NCI-H69 (cell line): ENCODE results near the gene TEX26.

Experiments used
- DNase-seq: peaks from one replicate; lab custom pipeline; 2025; lab: John Stamatoyannopoulos, UW

The TEX26 gene

DNA sequence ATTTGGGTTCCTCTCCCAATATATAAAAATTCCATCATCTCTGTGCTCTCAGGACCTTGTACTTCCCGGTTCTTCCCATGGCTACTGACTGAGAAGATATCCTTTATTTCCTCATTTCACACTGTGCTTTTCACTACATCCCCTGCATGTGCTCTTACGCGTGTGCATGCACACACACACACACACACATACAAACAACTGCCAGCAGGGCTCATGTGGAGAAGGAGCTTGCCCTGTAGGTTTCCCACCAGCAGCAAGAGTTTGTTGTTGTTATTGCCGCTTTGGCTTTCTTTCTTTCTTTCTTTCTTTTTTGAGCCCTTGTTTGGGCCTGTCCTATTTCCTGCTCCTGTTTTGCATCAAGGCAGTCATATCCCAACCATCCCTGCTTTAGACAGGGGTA is 43.6 kb downstream of the TEX26 start:
- DNase-seq = peak; percentile 13

DNA sequence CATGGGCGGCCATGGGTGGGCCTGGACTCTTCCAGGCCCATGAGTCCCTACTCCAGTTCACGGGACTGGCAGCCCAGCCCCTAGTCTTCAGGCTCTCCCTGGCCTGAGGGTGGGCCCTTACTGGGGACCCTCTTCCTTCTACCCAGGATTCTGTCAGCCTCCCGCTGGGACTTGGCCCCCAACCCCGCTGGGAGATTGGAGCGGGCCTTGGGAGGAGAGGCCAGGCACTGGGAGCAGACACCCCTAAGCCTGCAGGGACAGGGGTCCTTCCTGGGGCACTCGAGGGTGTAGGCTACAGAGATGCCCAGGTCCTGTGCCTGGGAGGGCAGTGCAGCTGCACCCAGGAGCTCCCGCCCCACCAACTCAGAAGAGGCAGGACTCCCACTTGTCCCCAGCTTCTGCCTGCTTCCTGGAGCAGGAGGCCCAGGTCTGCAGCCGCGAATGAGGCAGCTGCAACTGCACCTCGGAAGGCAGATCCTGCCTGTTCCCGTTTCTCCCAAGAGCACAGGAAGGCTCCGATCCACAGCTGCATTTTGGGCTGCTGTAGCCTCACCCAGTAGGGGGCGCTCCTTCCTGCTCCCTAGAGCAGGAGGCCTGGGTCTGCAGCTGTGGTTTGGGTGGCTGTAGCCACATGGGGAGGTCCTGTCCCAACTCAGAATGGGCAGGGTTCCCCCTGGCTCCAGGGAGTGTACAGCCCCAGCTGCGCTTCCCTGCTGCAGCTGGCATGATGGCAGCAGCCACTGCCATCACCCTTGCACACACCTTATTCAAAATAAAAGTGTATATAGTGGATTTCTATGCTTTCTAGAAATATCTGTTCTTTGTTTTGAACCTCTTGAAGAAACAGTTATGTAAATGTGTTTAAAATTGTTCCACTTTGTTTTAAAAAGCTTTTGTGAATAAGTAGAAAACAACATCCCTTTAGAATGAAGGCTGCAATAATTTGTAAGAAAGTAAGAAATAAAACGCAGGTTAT is 46.8 kb downstream of the TEX26 start:
- peak; percentile 68 for DNase-seq

DNA sequence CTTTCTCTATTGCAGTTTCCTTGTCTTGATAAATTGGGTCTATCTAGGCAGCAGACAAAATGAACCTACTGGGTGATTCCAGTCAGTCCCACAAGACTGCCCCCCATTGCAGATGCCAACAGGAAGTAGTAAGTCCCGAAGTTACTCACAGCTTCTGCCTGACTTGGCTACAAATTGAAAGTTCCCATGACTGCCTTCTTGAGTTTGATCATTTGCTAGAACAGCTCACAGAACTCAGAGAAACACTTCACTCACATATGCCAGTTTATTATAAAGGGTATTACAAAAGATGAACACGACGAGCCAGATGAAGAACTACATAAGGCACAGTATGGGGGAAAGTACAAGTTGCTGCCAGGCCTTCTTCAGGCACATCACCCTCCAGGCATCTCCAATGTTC is 50.0 kb downstream of the TEX26 start:
- DNase-seq = no peak

DNA sequence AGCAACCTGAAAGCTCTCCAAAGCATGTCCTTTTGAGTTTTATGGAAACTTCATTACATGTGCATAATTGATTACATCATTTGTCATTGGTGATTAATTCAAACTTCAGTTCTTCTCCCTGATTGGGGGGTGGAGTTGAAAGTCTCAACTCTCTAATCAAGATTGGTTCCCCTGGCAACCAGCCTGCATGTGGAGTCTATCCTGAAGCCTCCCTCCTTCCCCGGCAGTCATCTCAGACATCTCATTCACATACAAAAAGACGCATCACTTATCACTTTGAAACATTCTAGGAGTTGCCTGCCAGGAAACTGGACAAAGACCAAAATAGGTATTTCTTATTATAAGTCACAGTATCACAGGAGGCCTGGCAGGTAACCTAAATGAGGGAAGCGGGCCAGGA is 50.5 kb downstream of the TEX26 start:
- DNase-seq = no peak

DNA sequence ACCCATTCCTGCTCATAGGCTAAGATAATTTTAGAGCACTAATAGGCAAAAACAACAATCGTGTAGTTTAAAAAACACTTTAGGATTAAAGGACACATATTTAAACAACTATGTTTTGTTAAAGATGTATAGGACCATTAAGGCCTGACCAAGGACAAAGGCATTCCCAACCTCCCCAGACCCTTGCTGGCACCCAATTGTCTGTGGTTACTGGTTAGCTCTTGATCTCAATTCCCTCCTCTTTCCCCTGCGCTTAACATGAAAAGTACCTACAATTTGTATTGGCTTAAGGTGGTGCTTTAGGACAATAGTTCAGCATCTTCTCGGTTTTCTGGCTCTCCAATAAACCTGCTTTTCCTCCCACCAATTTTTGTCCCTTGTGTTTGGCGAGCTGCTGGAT is 51.0 kb downstream of the TEX26 start:
- DNase-seq = no peak

DNA sequence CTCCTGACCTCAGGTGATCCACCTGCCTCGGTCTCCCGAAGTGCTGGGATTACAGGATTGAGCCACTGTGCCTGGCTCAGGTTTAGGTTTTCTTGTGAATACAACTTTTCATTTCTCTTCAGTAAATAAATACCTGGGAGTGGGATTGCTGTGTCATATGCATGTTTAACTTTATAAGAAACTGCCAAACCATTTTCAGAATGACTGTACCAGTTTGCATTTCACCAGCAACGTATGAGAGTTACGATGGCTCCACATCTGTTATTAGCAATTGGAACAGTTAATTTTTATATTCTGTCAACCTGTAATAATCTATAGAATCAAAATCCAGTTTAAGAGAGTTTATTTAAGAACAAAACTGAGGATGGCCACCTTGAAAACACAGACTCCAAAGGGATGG is 52.2 kb downstream of the TEX26 start:
- no peak for DNase-seq

DNA sequence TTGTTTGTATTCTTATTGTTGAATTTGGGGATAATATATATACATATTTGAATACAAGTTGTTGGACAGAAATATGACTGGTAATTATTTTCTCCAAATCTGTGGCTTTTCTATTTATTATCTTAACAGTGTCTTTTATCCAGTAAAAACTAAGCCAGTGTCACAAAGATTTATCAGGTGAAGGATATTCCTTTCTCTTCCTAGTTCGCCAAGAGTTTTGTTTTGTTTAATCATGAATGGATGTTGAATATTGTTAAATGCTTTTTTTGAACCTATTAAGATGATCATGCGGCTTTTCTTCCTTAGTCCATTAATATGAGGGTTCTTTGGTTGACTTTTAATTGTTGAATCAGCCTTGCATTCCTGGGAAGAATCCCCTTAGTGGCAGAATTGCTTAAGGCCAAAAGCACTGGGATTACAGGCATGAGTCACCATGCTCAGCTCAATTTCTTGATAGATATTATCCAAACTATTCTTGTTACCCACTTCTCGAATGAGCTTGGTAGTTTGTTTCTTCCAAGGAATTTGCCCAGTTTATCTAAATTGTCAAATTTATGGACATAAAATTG is 53.3 kb downstream of the TEX26 start:
- no peak for DNase-seq

DNA sequence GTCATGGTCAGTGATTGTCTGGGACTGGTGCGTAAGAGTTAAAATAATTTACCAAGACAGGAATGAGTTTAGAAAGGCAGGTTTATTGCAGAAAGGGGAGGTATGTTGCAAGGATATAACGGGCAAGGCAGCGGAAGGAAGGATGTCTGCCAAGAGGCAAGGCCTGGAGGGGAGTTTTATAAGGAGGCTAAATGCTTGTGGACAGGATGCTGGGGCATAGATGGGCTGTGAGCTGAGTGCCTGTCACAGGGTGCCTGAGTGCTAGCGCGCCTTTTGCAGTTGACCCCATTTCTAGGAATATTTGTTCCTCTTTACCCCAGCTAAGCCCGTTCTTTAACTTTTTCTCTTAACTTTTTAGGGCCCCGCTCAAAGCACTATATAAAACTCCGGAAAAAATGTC is 58.7 kb downstream of the TEX26 start:
- no peak for DNase-seq

DNA sequence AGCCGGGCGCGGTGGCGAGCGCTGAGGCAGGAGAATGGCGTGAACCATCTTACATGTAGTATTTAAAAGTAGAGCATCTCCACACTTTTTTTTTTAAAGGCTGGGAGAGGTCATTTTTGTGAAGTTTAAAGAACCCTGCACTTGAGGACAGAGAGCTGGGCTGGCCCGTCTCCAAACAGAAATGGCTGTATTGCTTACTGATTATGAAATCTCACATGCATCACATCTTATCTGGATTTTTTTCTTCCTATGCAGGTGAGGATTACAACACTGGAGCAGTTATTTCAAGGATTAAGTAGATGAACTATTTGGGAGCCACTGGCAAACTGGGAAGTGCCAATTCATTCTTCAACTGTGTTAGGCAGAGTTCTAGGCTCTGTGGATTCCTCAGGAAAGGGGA is 59.5 kb downstream of the TEX26 start:
- no peak for DNase-seq

DNA sequence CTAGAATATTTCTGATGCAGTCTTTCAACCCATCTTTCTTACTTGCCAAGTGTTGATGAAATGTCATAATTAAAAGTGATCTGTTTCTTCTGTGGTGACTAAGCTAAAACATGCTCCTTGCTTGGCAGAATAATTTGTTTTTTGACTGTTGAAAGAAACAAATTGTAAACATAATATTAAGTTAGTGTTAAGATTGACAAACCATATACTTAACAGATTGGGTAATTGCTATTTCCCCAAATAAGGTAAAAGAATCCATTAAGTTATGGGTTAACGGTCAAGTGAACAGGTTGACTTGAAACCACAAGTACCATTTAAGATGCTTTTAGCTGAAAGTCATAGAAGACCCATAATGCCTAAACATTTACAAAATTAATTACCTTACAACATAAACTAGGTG is 62.9 kb downstream of the TEX26 start:
- no peak for DNase-seq

DNA sequence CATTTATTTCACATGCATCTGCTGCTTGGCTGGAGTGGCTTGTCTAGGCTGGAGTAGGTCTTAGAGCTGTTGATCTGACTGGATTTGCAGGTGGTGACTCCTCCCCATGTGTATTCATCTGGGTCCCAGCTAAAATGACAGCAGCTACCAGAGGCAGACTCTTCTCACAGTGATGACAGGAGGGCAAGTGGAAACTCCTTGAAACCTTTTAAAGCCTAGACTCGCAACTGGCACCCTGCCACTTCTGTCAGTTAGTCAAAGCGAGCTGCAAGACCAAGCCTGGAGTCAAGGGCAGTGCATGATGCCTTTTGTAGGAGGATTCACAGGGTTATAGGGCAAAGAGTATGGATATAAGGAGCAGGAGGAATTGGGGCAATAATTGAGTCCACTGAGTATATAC is 65.2 kb downstream of the TEX26 start:
- peak; percentile 39 for DNase-seq

DNA sequence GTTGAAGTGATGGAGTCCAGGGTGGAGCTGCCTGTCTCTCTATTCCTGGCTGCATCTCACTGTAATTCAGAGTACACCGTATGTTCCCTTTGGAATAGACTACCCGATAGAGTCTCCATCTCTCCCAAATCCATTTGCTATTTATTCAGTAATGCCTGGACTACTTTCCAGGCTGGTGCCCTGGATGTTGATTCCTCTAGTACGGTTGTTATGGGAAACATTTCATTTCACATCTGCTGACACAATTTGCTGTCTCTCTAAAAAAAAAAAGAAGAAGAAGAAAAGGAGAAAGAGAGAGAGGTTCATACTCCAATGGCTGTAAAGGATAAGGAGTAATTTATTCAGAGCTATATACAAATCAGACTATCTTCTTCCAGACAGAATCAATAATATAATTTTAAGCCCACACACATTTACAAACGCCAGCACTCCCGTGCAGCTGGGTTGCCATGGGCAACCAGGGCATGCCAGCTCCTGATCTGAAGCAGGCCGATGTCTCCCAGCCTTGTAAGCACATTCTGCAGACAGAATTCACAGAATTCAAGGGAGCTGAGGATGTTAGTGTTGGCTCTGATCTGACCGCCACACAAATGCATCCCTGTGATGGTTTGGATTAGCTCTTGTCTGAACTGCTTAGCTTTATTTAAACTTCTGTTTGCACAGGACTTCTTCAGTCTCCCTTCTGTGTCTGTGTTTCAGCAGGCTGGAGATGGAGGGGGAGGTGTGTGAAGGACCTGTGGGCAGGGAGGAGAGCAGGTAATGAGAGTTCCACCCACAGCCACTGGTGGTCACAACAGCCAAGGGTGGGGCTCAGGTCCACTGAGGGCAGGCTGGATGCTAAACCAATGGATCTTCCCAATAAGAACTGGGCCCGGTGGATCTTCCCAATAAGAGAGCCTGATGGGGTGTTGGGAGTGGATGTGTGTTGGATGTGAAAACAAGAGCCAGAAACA is 66.0 kb downstream of the TEX26 start:
- DNase-seq = peak; percentile 57

DNA sequence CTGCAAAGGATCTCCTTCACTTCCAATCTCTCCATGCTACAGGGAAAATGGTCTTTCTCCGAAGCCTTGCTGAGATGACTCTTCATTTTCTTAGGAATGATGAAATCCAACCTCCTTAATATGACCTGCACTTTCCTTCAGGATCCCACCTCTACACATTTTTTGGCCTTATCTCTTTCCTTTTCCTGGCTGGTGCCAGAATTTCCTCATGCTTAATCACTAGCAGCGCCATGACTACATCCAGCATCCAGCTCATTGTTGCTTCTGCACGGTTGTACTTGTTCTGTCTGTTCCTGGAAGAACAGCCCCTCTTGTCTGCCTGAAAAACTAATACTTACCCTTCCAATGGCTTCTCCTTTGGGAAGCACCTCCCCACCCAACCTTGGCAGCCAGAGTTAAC is 68.4 kb downstream of the TEX26 start:
- no peak for DNase-seq

DNA sequence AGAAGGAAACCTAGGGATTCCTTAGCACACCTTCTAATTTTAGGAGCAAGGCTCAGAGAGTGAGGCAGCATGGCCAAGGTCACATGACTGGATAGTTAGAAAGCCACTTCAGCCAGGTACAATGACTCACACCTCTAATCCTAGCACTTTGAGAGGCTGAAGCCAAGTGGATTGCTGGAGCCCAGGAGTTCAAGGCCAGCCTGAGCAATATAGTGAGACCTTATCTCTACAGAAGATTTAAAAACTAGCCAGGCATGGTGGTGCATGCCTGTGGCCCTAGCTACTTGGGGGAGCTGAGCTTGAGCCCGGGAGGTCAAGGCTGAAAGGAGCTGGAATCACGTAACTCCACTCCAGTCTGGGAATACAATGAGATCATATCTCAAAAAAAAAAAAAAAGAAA is 69.2 kb downstream of the TEX26 start:
- DNase-seq = no peak

DNA sequence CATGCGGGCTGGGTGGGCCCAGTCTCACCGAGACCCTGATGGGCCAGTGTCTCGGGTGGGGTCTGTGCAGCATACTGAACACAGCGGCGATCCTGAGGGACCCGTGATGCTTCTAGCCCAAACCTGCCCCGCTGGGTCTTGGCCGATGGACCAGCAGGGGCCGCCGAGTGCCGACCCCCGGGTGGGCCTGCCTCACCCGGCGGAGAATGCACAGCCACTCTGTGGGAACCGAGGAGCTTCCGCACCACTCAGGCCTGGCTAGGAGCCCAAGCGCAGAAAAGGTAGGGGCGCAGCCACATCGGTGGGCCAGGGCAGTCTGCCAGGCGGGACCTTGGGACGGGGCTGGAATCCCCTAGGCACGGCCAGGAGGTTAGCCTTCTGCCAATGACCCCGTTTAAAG is 72.6 kb downstream of the TEX26 start:
- DNase-seq = no peak

DNA sequence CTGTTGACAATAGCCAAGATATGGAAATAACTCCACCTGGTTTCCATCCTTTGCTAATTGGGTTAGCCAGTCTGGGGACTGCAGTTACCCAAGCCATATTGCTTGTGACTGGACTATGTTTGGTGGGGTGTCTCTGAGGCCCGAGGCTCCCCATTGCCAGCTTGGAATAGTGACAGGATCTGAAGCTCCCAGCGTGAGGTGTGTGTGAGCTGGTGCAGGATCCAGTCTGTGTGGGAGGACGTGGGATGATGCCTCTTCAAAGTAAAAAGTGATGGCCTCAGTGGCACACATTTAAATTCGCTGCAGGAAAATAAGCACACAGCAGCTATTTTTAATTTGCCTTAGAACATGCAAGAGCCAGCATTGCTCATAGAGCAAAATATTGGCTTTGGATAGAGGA is 75.0 kb downstream of the TEX26 start:
- no peak for DNase-seq

DNA sequence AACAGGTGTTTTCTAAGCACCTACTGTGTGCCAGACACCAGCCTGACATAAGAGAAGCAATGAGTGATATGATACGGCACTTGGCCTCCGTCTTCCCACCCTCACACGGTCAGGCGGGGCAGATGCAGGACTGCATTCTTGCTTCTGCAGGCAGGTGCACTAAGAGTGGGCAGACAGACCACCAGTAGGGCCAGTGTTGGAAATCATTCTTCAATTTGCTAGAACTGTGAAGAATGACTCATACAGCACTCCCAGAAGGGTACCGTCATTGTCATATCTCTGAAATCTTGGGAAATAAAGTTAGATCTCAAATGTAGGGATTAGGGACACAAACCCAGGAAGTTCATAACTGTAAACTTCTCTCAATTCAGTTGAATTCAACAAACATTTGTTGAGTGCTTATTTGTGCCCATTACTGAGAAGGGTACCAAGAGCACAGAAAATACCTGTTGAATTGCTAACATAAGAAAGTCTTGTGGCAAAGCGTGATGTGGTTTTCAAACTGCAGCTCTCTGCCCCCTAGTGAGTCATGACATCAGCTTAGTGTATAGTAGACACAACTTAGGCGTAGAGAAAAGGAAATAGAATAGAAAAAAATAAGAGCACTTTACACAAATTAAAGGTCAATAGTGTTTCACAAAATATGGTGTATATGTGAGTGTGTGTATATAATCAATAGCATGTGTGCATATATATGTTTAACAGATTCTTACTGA is 76.1 kb downstream of the TEX26 start:
- DNase-seq = no peak

DNA sequence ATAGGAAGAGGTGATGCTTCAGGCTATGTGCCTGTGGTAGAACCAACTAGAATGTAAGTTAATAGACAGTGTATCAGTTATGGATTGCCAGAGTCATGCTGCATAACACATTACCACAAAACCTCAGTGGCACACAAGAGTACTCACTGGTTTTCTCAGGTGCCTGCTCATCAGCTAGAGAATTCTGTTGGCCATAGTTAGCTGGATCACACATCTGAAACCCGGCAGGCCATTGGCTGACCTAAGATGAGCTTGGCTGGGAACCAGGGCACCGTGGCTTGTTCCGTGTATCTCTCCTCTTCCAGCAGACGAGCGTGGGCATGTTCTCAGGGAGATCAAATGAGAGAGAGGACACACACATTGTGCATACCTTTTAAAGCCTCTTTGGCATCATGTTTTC is 76.7 kb downstream of the TEX26 start:
- no peak for DNase-seq

DNA sequence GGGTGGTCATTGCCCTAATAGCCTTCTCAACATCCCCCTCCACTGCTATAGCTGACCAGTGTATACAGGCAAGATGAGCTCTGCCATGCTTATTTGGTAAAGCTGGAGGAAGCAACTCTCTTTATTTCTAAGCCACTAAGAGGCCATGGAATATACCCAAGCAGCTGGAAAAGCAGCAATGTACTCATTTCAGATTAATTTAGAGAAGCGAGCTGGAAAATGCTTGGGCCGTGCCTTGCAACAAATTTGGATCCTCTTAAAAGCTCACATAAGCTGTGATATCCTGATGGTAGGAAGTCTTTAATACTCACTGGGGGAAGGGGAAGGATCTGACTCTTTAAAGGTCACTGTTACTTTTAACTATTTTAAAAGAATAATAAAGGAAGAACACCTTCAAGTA is 77.8 kb downstream of the TEX26 start:
- DNase-seq = no peak

DNA sequence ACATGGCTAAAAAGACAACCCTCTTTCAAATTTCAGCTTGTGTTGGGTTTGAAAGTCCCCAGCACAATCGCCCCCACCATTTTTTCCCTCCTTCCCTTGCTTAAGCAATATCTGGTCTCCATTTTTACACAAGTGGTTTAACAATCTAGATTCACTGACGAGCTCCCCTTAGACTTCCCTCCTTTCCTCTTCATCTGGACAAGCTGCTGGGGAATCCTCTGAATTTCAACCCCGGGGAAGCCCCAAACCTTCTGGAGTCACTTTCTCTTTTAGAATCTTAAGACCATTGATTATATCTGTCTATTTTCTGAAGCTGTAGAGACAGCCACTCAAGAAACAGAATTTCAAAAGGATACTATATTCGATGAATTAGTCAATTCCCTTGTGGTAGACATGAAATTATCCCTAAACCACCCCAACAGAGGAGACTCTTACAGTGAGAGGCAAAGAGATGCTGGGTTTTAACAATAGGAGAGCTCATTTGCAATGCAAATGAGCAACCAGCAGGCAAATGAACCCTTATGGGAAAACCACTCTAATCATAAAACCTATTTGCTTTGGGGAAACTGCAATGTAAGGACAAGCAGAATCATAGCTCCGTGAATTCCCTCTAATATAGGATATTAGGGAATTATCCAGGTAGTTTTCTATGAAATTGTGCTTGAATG is 78.9 kb downstream of the TEX26 start:
- peak; percentile 72 for DNase-seq

DNA sequence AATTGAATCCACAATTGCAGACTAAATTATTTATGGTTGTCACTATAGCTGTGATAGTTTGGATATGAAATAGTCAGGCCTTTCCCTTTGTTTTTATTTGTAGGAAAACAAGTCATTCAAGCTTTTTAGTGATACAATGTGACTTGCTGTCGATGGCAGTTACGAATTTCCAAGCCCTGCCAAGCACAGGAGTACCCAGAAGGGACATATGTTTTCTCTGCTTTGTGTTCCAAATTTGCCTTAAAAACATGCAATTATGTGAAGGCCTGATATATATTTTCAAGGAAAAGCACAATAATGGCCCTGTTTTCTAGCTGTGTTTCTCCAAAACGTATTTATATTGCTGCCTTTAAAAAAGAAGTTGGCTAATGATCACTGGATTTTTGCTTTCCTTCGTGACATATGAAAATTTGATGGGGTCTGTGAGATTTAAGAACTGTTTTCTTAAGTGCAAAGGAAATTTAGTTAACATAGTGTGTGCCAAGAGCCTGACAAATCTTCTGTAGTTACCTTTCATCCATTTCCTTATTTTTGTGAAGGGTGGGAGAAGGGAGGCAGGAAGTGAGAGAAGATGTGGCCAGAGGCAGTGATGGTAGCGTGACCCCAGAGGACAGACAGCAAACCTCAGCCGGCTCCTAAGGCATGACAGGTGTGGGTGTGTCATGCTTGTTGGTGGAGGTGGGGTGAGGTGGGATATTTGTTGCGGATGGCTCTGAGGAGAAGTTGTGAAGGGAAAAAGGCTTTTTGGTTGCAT is 79.6 kb downstream of the TEX26 start:
- DNase-seq = peak; percentile 31
